Measurements from ENCODE around the gene ZNF37A. TPM values are rescaled to one million over a fixed set of nuclear protein-coding genes. Genes with fewer than 3 reads are reported as not detected.
"Not testable (repeated sequence)": the region's sequence is repeated elsewhere in the genome, so short reads cannot be mapped to it uniquely, and the experiment has no call there.

The ZNF37A gene
- 10 to 100 TPM in 2 of 4 donors, 1 to 10 TPM in 2; 4.4 to 17.6 (median 11.9) TPM for total RNA-seq

- DNase-seq: peak; percentile 80
- Histone ChIP-seq H3K4me1 (peaks cover 5 to 19% (median 10%) of the 10 kb centered on the region in 3 donors), H3K36me3 (peaks cover 0 to 41% (median 0%) of the 10 kb centered on the region in 3 donors), H3K27ac (peak within 1 kb of the TSS; percentile 85 to 92 (median 90)), H3K27me3 (no peaks in the 10 kb centered on the region), H3K9me3 (peaks cover 0 to 4% (median 0%) of the 10 kb centered on the region in 3 donors), H3K4me3 (peak within 1 kb of the TSS; percentile 68 to 87 (median 78))
- intact Hi-C loops (cut with DNase I): loop anchor here (10.0 kb wide), 1 partner anchor 110 kb away; no protein-coding TSS in a partner anchor
- 1 to 2% methylated on average over 32 to 33 of the region's 59 CpGs for WGBS, 2 donors
- TF ChIP-seq, protein P1, sequence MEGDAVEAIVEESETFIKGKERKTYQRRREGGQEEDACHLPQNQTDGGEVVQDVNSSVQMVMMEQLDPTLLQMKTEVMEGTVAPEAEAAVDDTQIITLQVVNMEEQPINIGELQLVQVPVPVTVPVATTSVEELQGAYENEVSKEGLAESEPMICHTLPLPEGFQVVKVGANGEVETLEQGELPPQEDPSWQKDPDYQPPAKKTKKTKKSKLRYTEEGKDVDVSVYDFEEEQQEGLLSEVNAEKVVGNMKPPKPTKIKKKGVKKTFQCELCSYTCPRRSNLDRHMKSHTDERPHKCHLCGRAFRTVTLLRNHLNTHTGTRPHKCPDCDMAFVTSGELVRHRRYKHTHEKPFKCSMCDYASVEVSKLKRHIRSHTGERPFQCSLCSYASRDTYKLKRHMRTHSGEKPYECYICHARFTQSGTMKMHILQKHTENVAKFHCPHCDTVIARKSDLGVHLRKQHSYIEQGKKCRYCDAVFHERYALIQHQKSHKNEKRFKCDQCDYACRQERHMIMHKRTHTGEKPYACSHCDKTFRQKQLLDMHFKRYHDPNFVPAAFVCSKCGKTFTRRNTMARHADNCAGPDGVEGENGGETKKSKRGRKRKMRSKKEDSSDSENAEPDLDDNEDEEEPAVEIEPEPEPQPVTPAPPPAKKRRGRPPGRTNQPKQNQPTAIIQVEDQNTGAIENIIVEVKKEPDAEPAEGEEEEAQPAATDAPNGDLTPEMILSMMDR (IDR thresholded peaks at IDR 0.05): peak in 1 of 6 experiments; percentile 6
- peak in 2 of 4 donors; percentile 25 to 54 for TF ChIP-seq POLR2A (IDR thresholded peaks at IDR 0.05)
These were observed at the start of gene ZNF37A for GRCh38 chr10:38094158-38094926. ZNF37A (plus strand) TSS chr10:38094337; CDS start chr10:38096618, 2,281 bp downstream.

- TF ChIP-seq, protein P1 (IDR thresholded peaks at IDR 0.05): no peak
- TF ChIP-seq POLR2A (IDR thresholded peaks at IDR 0.05): no peak
- Histone ChIP-seq H3K4me3 (no peak overlapping the region), H3K36me3 (peaks cover 5 to 95% (median 6%) of the 10 kb centered on the region in 3 donors), H3K9me3 (peaks cover 0 to 9% (median 2%) of the 10 kb centered on the region in 3 donors), H3K27ac (no peak overlapping the region), H3K4me1 (no peaks in the 10 kb centered on the region), H3K27me3 (no peaks in the 10 kb centered on the region)
- intact Hi-C loops (cut with DNase I): no loop called here
- DNase-seq: no peak
- WGBS, 2 donors: 75 to 96% methylated on average over 2 of the region's 2 CpGs
These were observed 49.0 kb upstream of the ZNF37A start for GRCh38 chr10:38045129-38045528.

- H3K27ac ChIP-seq: no peak overlapping the region
- peaks cover 5 to 95% (median 6%) of the 10 kb centered on the region in 3 donors for H3K36me3 ChIP-seq
- no peaks in the 10 kb centered on the region for H3K27me3 ChIP-seq
- no peak overlapping the region for H3K4me3 ChIP-seq
- DNase-seq: no peak
- WGBS, 2 donors: 85 to 90% methylated on average over 1 of the region's 1 CpG
- H3K9me3 ChIP-seq: peaks cover 4 to 19% (median 7%) of the 10 kb centered on the region in 3 donors
- intact Hi-C loops (cut with DNase I): no loop called here
- TF ChIP-seq POLR2A (IDR thresholded peaks at IDR 0.05): no peak
- TF ChIP-seq, protein P1 (IDR thresholded peaks at IDR 0.05): no peak
- no peaks in the 10 kb centered on the region for H3K4me1 ChIP-seq
These were observed 46.5 kb upstream of the ZNF37A start for GRCh38 chr10:38047666-38048065.

- H3K9me3 ChIP-seq: peaks cover 4 to 45% (median 29%) of the 10 kb centered on the region in 3 donors
- intact Hi-C loops (cut with DNase I): no loop called here
- no peak overlapping the region for H3K27ac ChIP-seq
- no peak overlapping the region for H3K4me3 ChIP-seq
- no peaks in the 10 kb centered on the region for H3K4me1 ChIP-seq
- WGBS, 2 donors: 85 to 89% methylated on average over 1 of the region's 1 CpG
- peaks cover under 1 to 95% (median 11%) of the 10 kb centered on the region in 3 donors for H3K36me3 ChIP-seq
- DNase-seq: no peak
- TF ChIP-seq POLR2A (IDR thresholded peaks at IDR 0.05): no peak
- TF ChIP-seq, protein P1 (IDR thresholded peaks at IDR 0.05): no peak
- no peaks in the 10 kb centered on the region for H3K27me3 ChIP-seq
These were observed 43.9 kb upstream of the ZNF37A start for GRCh38 chr10:38050212-38050611.

DNA sequence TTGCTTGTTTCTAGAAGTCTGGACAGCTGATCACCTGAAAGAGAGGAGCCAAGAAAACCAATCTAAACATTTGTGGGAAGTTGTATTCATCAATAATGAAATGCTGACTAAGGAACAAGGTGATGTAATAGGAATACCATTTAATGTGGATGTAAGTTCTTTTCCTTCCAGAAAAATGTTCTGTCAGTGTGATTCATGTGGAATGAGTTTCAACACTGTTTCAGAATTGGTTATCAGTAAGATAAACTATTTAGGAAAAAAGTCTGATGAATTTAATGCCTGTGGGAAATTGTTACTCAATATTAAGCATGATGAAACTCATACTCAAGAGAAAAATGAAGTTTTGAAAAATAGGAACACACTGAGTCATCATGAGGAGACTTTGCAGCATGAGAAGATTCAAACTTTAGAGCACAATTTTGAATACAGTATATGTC lies 39.8 kb upstream of the ZNF37A start:
- no peak overlapping the region for H3K4me3 ChIP-seq
- no peak for TF ChIP-seq POLR2A (IDR thresholded peaks at IDR 0.05)
- TF ChIP-seq, protein P1 (IDR thresholded peaks at IDR 0.05): no peak
- H3K27ac ChIP-seq: no peak overlapping the region
- no peaks in the 10 kb centered on the region for H3K4me1 ChIP-seq
- peaks cover 4 to 78% (median 63%) of the 10 kb centered on the region in 3 donors for H3K9me3 ChIP-seq
- H3K27me3 ChIP-seq: no peaks in the 10 kb centered on the region
- no peak for DNase-seq
- intact Hi-C loops (cut with DNase I): no loop called here
- H3K36me3 ChIP-seq: peaks cover 7 to 100% (median 24%) of the 10 kb centered on the region in 3 donors

- Histone ChIP-seq H3K36me3 (peaks cover 7 to 100% (median 24%) of the 10 kb centered on the region in 3 donors), H3K9me3 (peaks cover 4 to 84% (median 61%) of the 10 kb centered on the region in 3 donors)
- H3K4me3 ChIP-seq; DNase-seq; H3K27me3 ChIP-seq; H3K27ac ChIP-seq; H3K4me1 ChIP-seq; intact Hi-C loops (cut with DNase I): not testable (repeated sequence)
- 94 to 95% methylated on average over 5 of the region's 5 CpGs for WGBS, 2 donors
These were observed 38.8 kb upstream of the ZNF37A start for GRCh38 chr10:38055274-38055894.

DNA sequence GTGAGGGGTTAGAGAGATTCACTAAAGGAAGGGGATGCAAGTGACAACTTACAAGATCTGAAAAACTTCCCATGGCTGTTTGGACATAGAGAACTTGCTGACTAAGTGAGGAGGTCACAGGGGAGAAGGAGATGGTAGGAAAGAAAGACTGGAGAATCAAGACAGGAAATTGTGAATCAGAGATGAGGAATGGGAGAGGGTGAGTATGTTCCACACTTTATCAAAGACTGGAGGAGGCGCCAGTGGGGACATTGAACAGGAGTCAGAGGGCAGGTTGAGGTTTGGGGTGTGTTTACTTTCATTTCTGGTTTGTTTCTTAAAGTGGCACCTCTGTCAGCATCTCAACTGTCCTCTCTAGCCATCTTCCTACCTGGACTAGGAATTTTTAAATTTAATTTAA lies 24.5 kb upstream of the ZNF37A start:
- DNase-seq; H3K27ac ChIP-seq; H3K4me3 ChIP-seq; H3K27me3 ChIP-seq; H3K4me1 ChIP-seq; intact Hi-C loops (cut with DNase I); H3K36me3 ChIP-seq: not testable (repeated sequence)
- 56 to 68% methylated on average over 1 of the region's 1 CpG for WGBS, 2 donors
- peaks cover 0 to 13% (median 0%) of the 10 kb centered on the region in 3 donors for H3K9me3 ChIP-seq

Measured in esophagus squamous epithelium (tissue), 5 donors.